HG03432 (cell line): ENCODE measurements around the gene SLC2A6.

Source experiments
- ATAC-seq: cut with Tn5 transposase; IDR thresholded peaks from one replicate; pipeline ENCODE4 v1.9.1; 2021; ENCODE audit warnings: mild to moderate bottlenecking, moderate library complexity; ENCODE audit not compliant: unreplicated experiment

Gene SLC2A6

GRCh38 chr9:133499132-133499891 lies 20.4 kb upstream of the SLC2A6 start:
- no peak for ATAC-seq

DNA sequence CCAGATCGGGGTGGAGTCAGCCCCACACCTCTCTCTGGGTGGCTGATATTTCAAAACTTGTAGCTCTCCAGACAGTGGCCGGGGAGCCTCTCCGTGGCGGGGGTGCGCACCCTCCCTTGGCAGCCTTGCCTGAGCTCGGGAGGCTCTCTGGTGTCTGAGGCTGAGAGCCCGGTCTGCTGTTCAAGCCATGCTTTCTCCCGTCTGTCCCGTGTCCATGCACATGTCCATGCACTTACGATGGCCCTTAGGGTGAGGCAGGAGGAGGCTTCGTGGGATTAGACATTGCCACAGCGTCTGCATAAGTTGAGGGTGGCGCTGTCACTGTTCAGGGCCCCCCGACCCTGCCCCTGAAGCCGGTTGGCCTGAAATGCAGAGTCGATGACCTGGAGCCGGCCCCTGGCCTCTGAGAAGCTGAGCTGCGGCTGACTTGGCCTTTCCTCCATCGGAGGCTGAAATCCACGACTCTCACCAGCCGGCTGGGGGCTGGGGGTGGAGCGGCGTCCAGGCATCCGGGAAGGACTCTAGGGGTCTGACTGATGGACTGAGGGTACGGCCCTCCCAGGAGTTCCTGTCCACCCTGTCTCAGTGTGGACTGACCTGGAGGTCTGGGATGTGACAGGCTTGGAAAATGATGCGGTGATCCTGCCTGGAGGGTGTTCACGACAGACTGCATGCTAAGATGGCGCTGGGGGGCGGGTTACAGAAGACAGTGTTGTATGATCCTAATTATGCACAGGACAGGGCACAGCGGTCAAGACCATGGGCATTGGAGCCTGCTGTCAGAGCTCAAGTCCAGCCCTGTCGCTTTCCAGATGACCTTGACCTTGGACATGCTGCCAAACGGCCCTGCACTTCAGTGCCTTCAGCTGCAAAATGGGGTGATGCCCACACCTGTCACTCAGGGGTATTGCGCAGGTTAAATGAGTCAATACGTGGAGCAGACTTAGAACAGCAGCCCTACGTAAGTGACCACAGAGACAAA lies 18.3 kb upstream of the SLC2A6 start:
- no peak for ATAC-seq

- no peak for ATAC-seq
Observed at GRCh38 chr9:133495327-133496293, 16.7 kb upstream of the SLC2A6 start.

- ATAC-seq = no peak
Observed at GRCh38 chr9:133494636-133495326, 15.9 kb upstream of the SLC2A6 start.

DNA sequence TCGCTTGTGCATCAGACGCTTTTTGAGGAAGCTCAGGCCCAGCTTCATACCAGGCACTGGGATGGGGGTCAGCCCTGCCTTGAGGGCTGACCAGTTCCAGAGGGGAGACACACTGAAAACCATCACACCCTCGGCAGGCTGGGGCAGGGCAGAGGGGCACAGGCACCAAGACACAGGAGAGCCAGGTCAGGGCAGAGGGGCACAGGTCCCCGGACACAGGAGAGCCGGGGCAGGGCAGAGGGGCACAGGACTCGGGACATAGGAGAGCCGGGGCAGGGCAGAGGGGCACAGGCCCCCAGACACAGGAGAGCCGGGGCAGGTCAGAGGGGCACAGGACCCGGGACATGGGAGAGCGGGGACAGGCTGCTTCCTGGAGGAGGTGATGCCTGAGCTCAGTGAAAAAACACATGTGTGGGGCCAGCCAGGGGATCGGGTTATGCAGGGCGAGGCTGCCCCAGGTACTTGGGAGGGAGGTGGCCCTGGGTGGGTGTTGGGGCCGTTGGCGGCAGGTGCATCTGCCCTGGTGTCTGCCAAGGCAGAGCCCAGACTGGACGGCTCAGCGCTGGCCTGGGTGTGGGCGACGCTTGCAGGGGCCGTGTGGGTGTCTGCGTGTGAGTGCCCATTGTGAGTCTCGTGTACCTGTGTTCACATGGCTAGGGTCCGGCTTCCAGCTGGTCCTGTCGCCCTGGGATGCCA lies 15.1 kb upstream of the SLC2A6 start:
- no peak for ATAC-seq

- ATAC-seq = no peak
Observed at GRCh38 chr9:133493428-133493827, 14.5 kb upstream of the SLC2A6 start.

DNA sequence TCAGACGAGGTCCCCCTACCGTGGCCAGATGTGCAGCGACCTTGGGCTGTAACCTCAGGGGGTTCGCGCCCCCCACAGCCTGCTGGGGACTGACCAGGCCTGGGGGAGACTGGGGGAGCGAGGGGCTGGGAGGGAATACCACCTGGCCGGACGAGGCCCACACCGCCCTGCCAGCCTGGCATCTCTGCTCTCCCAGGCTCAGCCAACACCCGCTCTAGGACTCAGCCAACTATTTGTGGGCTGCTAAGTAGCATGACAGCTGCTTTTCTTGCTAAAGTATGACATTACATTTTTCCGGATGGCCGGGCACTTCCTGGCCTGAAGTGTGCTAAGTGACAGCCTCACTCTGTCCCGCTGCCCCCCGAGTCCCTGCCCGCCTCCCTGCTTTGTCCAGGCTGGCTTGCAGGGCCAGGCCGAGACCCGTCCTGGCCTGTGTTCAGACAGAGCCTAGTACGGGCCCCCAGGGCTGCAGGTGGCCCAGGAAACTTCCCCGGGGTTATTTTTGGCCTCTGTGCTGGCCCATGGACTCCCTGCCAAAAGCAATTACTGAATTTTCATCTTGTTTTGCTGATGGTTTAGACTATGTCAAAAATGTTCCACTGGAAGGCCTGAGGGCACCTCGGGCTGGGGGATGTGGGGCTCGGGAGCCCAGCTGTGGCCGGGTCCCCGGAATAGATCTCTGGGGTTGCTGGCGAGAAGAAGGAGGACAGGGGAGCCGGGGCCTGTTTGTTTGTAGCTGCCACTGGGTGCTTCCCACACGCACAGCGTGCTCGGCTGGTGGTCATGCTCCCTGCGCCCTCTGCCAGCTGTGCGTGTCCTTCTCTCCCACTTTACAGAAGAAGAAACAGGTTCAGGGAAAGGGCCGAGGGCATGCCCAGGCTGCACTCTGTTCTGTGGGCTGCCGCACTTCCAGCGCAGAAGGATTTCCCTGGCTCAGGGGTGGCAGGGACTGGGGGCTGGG lies 13.4 kb upstream of the SLC2A6 start:
- ATAC-seq = no peak

GRCh38 chr9:133491656-133491925 lies 12.7 kb upstream of the SLC2A6 start:
- ATAC-seq = no peak

DNA sequence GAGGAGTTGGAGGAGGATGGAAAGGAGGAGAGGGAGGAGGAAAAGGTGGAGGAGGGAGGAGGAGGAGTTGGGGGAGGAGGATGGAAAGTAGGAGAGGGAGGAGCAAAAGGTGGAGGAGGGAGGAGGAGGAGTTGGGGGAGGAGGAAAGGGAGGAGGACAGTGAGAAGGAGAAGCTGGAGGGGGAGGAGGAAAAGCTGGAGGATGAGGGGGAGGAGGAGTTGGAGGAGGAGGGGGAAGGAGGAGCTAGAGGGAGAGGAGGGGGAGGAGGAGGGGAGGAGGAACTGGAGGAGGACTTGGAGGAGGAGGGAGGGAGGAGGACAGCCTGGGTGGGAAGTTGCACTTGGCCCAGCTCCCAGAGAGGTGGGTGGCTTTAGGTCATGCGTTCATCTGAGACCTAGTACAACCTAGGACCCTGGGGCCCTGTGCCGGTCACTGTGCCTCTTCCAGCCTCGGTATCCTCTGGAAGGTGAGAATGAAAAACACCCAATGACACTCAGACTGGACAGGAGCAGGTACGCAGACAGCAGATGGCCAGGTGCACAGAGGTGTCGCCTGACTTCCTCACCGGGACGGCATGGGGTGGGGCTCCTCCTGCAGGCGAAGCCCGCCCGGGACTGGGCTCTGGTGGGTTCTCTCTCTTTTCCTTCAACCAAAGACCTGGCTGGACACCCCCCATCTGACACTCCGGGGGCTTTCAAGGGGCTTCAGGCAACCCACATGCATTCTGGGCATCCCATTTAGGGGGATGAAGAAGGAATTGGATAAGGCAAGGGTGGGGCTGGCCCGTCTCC lies 12.2 kb upstream of the SLC2A6 start:
- no peak for ATAC-seq

GRCh38 chr9:133490201-133490681 lies 11.3 kb upstream of the SLC2A6 start:
- ATAC-seq = no peak

- ATAC-seq = no peak
Observed at GRCh38 chr9:133489253-133490190, 10.6 kb upstream of the SLC2A6 start.

DNA sequence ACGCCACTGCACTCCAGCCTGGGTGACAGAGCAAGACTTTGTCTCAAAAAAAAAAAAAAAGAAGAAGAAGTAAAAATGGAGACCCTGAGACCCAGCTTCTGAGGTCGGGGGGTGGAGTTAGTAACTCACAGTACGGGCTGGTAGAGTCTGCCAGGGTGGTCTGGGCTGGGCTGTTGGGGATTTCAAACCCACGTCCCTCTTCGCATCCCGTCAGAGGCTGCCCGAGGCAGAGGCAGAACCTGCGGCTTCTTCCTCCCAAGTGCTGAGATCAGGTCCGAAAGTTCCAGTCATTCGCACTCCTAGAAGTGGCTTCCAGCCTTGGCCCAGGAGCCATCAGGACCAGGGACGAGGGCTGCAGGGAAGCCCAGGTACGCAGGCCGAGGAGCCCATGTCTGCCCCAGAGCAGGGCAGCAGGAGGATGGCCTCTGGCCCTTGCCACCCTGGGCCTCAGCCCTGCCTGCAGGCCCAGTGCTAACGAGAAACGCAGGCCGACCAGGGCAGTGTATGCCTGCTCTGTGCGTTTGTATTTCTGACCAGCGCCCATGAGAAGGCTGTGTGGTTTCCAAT lies 9.9 kb upstream of the SLC2A6 start:
- ATAC-seq = no peak

DNA sequence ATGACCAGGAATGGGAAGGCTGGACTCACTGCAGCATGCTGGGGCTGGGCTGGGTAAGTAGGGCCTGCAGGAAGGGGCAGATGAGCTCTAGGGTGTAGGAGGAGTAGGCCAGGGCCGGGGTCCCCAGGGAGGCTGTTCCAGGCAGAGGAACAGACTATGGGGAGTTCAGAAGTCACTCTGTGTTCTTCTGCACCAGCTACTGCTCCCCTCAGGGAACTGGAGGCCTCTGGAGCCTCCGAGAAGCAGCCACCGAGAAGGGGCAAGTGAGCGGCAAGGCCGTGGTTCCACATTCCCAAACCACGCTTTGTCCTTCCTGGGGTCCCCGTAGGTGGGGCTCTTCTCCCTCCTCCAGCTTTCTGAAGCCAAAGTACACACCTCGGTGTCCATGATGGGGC lies 8.4 kb upstream of the SLC2A6 start:
- no peak for ATAC-seq

DNA sequence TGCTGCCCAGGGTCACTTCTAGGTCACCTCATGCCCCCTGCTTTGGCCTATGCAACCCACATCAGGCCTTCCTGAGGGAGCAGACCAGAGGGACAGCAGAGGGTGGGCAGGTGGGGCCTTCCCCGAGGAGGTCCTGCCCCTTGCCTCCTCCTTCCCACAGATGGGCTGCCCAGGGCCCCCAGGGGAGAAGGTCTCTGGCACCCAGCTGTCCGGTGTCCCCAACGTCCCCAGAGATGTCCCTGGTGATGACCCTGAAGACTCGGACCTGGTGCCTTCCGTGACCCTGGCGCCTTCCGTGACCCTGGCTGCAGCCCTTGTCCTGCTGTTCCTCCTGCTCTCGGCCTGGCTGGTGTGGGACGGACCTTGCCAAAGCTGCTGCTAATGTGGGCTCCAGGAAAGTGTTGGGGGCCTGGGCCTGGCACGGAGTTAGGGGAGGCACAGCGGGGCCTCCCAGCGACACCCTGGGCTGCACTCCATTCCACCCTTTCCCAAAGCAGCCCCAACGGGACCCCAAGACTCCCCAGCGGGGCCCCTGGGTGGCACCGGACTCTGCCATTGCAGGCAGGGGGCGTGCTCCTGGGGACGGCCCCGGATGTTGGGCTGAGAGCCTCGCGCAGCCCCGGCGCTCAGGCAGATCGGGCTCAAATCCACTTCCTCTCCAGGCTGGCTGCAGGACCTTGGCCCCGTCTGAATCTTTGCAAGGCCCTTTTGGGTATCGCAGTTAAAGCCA lies 6.8 kb upstream of the SLC2A6 start:
- ATAC-seq = no peak

DNA sequence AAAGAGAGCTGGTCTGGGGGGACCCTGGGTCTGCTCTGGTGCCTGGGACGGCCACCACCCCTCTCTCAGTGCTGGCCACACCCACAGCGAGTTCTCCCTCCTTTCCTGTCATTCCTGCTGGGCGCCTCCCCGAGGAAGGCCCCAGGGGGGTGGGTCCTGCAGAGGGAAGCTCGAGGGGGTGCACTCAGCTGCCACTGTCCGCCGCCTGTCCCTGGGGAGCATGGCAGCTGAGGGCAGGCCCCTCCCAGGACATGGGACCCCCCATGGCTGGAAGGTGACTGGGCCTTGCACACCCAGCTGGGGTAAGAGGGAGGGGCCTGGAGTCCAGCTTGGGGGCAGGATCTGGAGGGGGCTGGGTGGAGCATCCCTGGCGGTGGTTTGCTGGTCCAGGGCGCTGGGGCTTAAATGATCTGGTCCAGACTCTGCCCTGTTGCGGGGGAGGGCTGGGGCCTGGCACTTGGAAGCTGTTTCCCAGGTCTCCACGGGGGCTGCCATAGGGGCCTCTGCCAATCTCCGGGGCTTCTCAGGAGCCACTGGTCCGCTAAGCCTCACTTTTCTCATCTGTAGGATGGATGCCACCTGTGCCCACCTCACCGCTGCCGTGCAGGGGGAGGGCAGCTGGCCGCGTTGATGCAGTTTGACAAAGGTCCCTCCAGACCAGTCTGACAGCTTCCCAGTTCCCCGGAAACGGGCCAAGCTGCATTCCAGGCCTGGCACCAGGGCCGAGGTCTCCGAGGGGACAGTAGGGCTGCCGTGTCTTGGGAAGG lies 6.0 kb upstream of the SLC2A6 start:
- ATAC-seq = no peak
